K562 (cell line): ENCODE results near the gene BDNF. TPM values are rescaled to one million over a fixed set of nuclear protein-coding genes. Genes with fewer than 3 reads are reported as not detected.

Experiments used
- ATAC-seq: fragments of 200-7000 bp; cut with Tn5 transposase; 3 replicates; pipeline ENCODE4 v1.9.1; 2020; ENCODE audit warnings: moderate library complexity
- Bru-seq: library from RNA; stranded (reverse); fragments of 400-500 nt; gene quantifications from one replicate; lab custom pipeline; 2021; lab: Mats Ljungman, UMichigan
- BruChase-seq, 2 experiments: library from RNA; stranded (reverse); fragments of 400-500 nt; gene quantifications; one replicate each; lab custom pipeline; 2021; lab: Mats Ljungman, UMichigan
- BruUV-seq: library from RNA; stranded (reverse); fragments of 400-500 nt; replicated peaks from 2 replicates; lab custom pipeline; 2021; lab: Mats Ljungman, UMichigan
- CTCF ChIA-PET: fragments of 300-600 bp; formaldehyde crosslinking; extraction: SDS; loops from one replicate; lab custom pipeline; 2021; ENCODE audit warnings: low intra/inter-chr PET ratio; lab: Yijun Ruan, JAX
- POLR2A ChIA-PET: fragments of 300-600, 350-650 bp; sonication (Branson Sonifier 250); formaldehyde crosslinking; extraction: SDS; loops from one replicate; lab custom pipeline; 2021; ENCODE audit warnings: antibody characterized with exemption, inconsistent platforms; lab: Yijun Ruan, JAX
- DNase-seq, 4 experiments: peaks; one replicate each; pipeline versions ENCODE4 v3.0.0 to v3.0.0-alpha.2; 2011 to 2018; ENCODE audit warnings: low spot score in 3 of 4, mixed read lengths in 3 of 4; ENCODE audit errors: extremely low read depth in 1 of 4
- FAIRE-seq: peaks from 2 replicates; lab custom pipeline; 2011; peaks lifted over from hg19 to GRCh38; lab: Jason Lieb, UNC
- H2AFZ ChIP-seq: 2 replicates; pipeline ENCODE4 v1.6.0; 2011; ENCODE audit warnings: low read depth, low read length, control low read depth, inconsistent platforms
- H3K27ac ChIP-seq: fragments of 200-600 bp; 3 replicates; pipeline ENCODE4 v1.8.0; 2011; ENCODE audit warnings: low read depth, mild to moderate bottlenecking, control low read depth, inconsistent platforms, low read length, moderate library complexity, mixed read lengths; ENCODE audit errors: extremely low read depth
- H3K27me3 ChIP-seq, 2 experiments: fragments of 300-600 bp in 1 of 2; 2 replicates in 1 of 2; 3 replicates in 1 of 2; pipeline versions ENCODE4 v1.6.0 to v1.8.0; 2011; ENCODE audit warnings: inconsistent platforms in 2 of 2, low read length in 2 of 2, mild to moderate bottlenecking in 1 of 2, mixed read lengths in 1 of 2, moderate library complexity in 1 of 2; ENCODE audit not compliant: control insufficient read depth in 2 of 2, insufficient read depth in 2 of 2
- H3K36me3 ChIP-seq: fragments of 300-600 bp; 3 replicates; pipeline ENCODE4 v1.8.0; 2011; ENCODE audit warnings: mild to moderate bottlenecking, low read length, inconsistent platforms; ENCODE audit not compliant: control insufficient read depth, insufficient read depth
- H3K4me1 ChIP-seq, 2 experiments: fragments of 200-600 bp in 1 of 2; replicated peaks in 1 of 2; 2 replicates in 1 of 2; 3 replicates in 1 of 2; pipeline versions ENCODE4 v1.5.1 to v1.8.0; 2011; ENCODE audit warnings: inconsistent platforms in 2 of 2, low read length in 2 of 2, mild to moderate bottlenecking in 1 of 2, mixed read lengths in 1 of 2, moderate library complexity in 1 of 2; ENCODE audit not compliant: control insufficient read depth in 2 of 2, insufficient read depth in 2 of 2
- H3K4me2 ChIP-seq: 2 replicates; pipeline ENCODE4 v1.6.1; 2011; ENCODE audit warnings: low read length, control low read depth, inconsistent platforms, mixed read lengths; ENCODE audit not compliant: insufficient read depth
- H3K4me3 ChIP-seq: fragments of 200-600 bp; sonication (generic), shearing (Covaris generic); 2 replicates; pipeline ENCODE4 v1.5.1; 2016; ENCODE audit warnings: control low read depth, inconsistent platforms
- H3K79me2 ChIP-seq: fragments of 200-600 bp; 3 replicates; pipeline ENCODE4 v1.8.0; 2011; ENCODE audit warnings: low read length, inconsistent platforms; ENCODE audit not compliant: control insufficient read depth, insufficient read depth
- H3K9ac ChIP-seq, 2 experiments: 2 replicates each; pipeline versions ENCODE4 v1.6.0 to v1.6.1; 2011; ENCODE audit warnings: low read depth in 2 of 2, low read length in 2 of 2, control low read depth in 1 of 2, inconsistent platforms in 1 of 2, mild to moderate bottlenecking in 1 of 2, mixed read lengths in 1 of 2; ENCODE audit not compliant: insufficient read depth in 1 of 2
- H3K9me1 ChIP-seq: one replicate; pipeline ENCODE4 v1.6.0; 2011; ENCODE audit warnings: inconsistent platforms, mild to moderate bottlenecking, low read length, moderate library complexity; ENCODE audit not compliant: control insufficient read depth, insufficient read depth
- H3K9me3 ChIP-seq: replicated peaks from 2 replicates; pipeline ENCODE4 v1.5.1; 2011; ENCODE audit warnings: low read depth, low read length, inconsistent platforms; ENCODE audit not compliant: control insufficient read depth, insufficient read depth
- H4K20me1 ChIP-seq: replicated peaks from 2 replicates; pipeline ENCODE4 v1.6.1; 2011; ENCODE audit warnings: low read length, inconsistent platforms, mixed read lengths; ENCODE audit not compliant: control insufficient read depth, insufficient read depth
- AFF4 ChIP-seq: sonication (generic); formaldehyde crosslinking; IDR thresholded peaks from 2 replicates; pipeline ENCODE4 v1.8.0; 2023; ENCODE audit warnings: mild to moderate bottlenecking, missing genetic modification reagents
- CREBBP ChIP-seq: IDR thresholded peaks from one replicate; pipeline ENCODE4 v1.6.1; 2012; ENCODE audit warnings: low read depth, mild to moderate bottlenecking, control low read depth, inconsistent platforms, low read length
- ELF2 ChIP-seq: fragments of 250-450 bp; sonication (Bioruptor Pico); IDR thresholded peaks from 2 replicates; pipeline ENCODE4 v1.5.0; 2021; ENCODE audit warnings: mild to moderate bottlenecking
- PML ChIP-seq: IDR thresholded peaks from 2 replicates; pipeline ENCODE4 v1.6.1; 2012; ENCODE audit warnings: low read length, inconsistent platforms
- RCOR1 ChIP-seq, 2 experiments: IDR thresholded peaks; 2 replicates each; pipeline ENCODE4 v1.6.1; 2012; ENCODE audit warnings: low read depth in 2 of 2, low read length in 2 of 2, borderline replicate concordance in 1 of 2, improper control_type of control experiment in 1 of 2
- TEAD2 ChIP-seq: fragments of 450-650 bp; IDR thresholded peaks from 2 replicates; pipeline ENCODE4 v1.6.1; 2016; ENCODE audit warnings: missing genetic modification characterization, control low read depth, missing compliant biosample characterization
- ZNF354B ChIP-seq: fragments of 250-450 bp; sonication (Bioruptor Pico); IDR thresholded peaks from 2 replicates; pipeline ENCODE4 v1.4.0; 2020
- ZNF436 ChIP-seq: fragments of 250-450, 450-650 bp; sonication (Bioruptor Pico); formaldehyde crosslinking; IDR thresholded peaks from 2 replicates; pipeline ENCODE4 v1.7.0; 2020; ENCODE audit warnings: mild to moderate bottlenecking
- ZNF76 ChIP-seq: fragments of 250-450 bp; sonication (Bioruptor Pico); IDR thresholded peaks from 2 replicates; pipeline ENCODE4 v1.4.0; 2020; ENCODE audit warnings: mild to moderate bottlenecking, moderate library complexity, borderline replicate concordance
- WGBS: fragments of 100-300 bp; shearing (Covaris generic); methylation state at CpG from one replicate; pipeline ENCODE4 v1.1.6; 2016; ENCODE audit warnings: low coverage, mixed read lengths; ENCODE audit not compliant: insufficient coverage; ENCODE audit errors: missing lambda C conversion rate; 5-methylcytosine and 5-hydroxymethylcytosine counted together
- in situ Hi-C: fragments of 300-500 bp; cut with MboI; formaldehyde crosslinking; loops from 4 replicates; pipeline ENCODE4 v1.15.0; 2018; ENCODE audit warnings: inconsistent platforms, mixed read lengths
- intact Hi-C: fragments of 100-400 bp; cut with micrococcal nuclease; formaldehyde crosslinking; loops from 2 replicates; pipeline ENCODE4 v1.14.2; 2022
- long read RNA-seq, 3 experiments: library from polyadenylated mRNA in 2 of 3; library from RNA in 1 of 3; unstranded in 2 of 3; stranded (forward) in 1 of 3; transcript quantifications; one replicate each; pipeline ENCODE4 v2.0.0, GENCODE V29; 2019 to 2022
- polyA minus RNA-seq, 3 experiments: library from RNA; depleted of rRNA, polyadenylated mRNA; stranded (reverse); fragments of >200 nt; gene quantifications; 2 replicates each; pipeline ENCODE4 v1.2.3, GENCODE V29; 2011
- polyA plus RNA-seq, 8 experiments: library from polyadenylated mRNA; depleted of rRNA in 4 of 8; stranded (reverse) in 5 of 8; unstranded in 3 of 8; fragments of >200 nt; fragmentation: Nextera tagmentation in 2 of 8; fragmentation: Illumina TruSeq in 1 of 8; extraction: Ambion mirVana in 2 of 8; extraction: Trizol in 1 of 8; gene quantifications; 2 replicates each; pipeline versions ENCODE4 v1.2.1 to v1.2.3, GENCODE V29; 2011 to 2014; ENCODE audit warnings: inconsistent platforms in 1 of 8, missing spikeins in 1 of 8
- total RNA-seq, 7 experiments: library from RNA; depleted of rRNA in 6 of 7; stranded (reverse); fragments of >200 nt in 6 of 7; fragmentation: Illumina TruSeq in 2 of 7; extraction: Trizol in 2 of 7; gene quantifications; 2 replicates each; pipeline versions ENCODE4 v1.2.1 to v1.2.3, GENCODE V29; 2011 to 2021; ENCODE audit warnings: low replicate concordance in 1 of 7
- TF ChIP-seq, protein P1 (sequence below): sonication (generic); formaldehyde crosslinking; IDR thresholded peaks from 2 replicates; pipeline ENCODE4 v1.8.0; 2022; ENCODE audit warnings: missing genetic modification reagents, mild to moderate bottlenecking, moderate library complexity, borderline replicate concordance

Gene BDNF
- not detected in 2 replicates for total RNA-seq (2011; cell fraction: chromatin; rRNA removed; ENCODE audit: low replicate concordance)
- not detected in 2 replicates for total RNA-seq (2011; cell fraction: nucleolus; rRNA removed)
- total RNA-seq (2011; cell fraction: nucleoplasm; rRNA removed), result not detected in 2 replicates
- total RNA-seq (2014; rRNA removed) (not detected in 2 replicates), total RNA-seq (2014; rRNA removed; fragmentation: Illumina TruSeq; extraction: Trizol) (not detected in 2 replicates), total RNA-seq (2015; rRNA removed; fragmentation: Illumina TruSeq; extraction: Trizol) (not detected in 2 replicates), total RNA-seq (2021) (0.04 and 0.07 TPM in 2 replicates), polyA plus RNA-seq (2011; rRNA removed) (not detected in 2 replicates), polyA plus RNA-seq (2014; fragmentation: Illumina TruSeq; extraction: Trizol) (not detected in 2 replicates), polyA plus RNA-seq (2014; fragmentation: Nextera tagmentation; extraction: Ambion mirVana) (not detected), polyA plus RNA-seq (2014; rRNA removed) (not detected in 2 replicates), polyA minus RNA-seq (2011; rRNA and poly(A)+ RNA removed) (not detected in 2 replicates), Bru-seq, nascent RNA (percentile 11 among the genes with signal in this experiment), BruChase-seq, experiment 1, labeled RNA remaining after a 2-hour chase (percentile 14 among the genes with signal in this experiment), BruChase-seq, experiment 2, labeled RNA remaining after a 6-hour chase (percentile 2 among the genes with signal in this experiment)
- not detected in 2 replicates for polyA plus RNA-seq (2011; cell fraction: cytosol; rRNA removed)
- not detected in 2 replicates for polyA plus RNA-seq (2011; cell fraction: nucleus; rRNA removed)
- not detected in 2 replicates for polyA plus RNA-seq (2012)
- not detected in 2 replicates for polyA minus RNA-seq (2011; cell fraction: cytosol; rRNA and poly(A)+ RNA removed)
- not detected in 2 replicates for polyA minus RNA-seq (2011; cell fraction: nucleus; rRNA and poly(A)+ RNA removed)
- long read RNA-seq, experiment 1, result 0 reads
- long read RNA-seq, experiment 2, result 0 reads
- long read RNA-seq, experiment 3, result 0 reads

- Histone ChIP-seq H3K4me2 (no peak within 1 kb of the TSS), H3K9ac (no peak within 1 kb of the TSS), H3K9me1 (no peaks in the 10 kb centered on the region), H3K27me3 (peaks cover 0 to 5% of the 10 kb centered on the region in 2 experiments; a peak in 1 of 5 replicates), H4K20me1 (no peaks in the 10 kb centered on the region), H2AFZ (no peak within 1 kb of the TSS), H3K4me3 (no peak within 1 kb of the TSS), H3K79me2 (no peaks in the 10 kb centered on the region), H3K4me1 (peaks cover 0 to 4% of the 10 kb centered on the region in 2 experiments; a peak in 2 of 5 replicates), H3K36me3 (no peaks in the 10 kb centered on the region), H3K27ac (no peak within 1 kb of the TSS), H3K9me3 (no peaks in the 10 kb centered on the region)
- ATAC-seq, result no peak
- no TSS peak for BruUV-seq
- WGBS, result 5% methylated on average over 28 of the region's 92 CpGs
- intact Hi-C loops (no loop called here), in situ Hi-C loops (no loop called here)
- ChIA-PET CTCF (no interaction called here), POLR2A (interaction anchor here (0.6 kb wide), 1 partner anchor 20 kb away, joined by 3 read pairs; no protein-coding TSS in a partner anchor)
- no peak for DNase-seq
- FAIRE-seq, result no peak
- no peak for TF ChIP-seq TEAD2
- no peak for TF ChIP-seq CREBBP
- TF ChIP-seq ZNF354B (CRISPR knock-in tag), result no peak
- no peak for TF ChIP-seq RCOR1 (IDR thresholded peaks at IDR 0.05; ENCODE audit: borderline replicate concordance in 1 of 2, low read depth in 2 of 2, low read length in 2 of 2)
- TF ChIP-seq ZNF76 (CRISPR knock-in tag), result no peak
- TF ChIP-seq AFF4 (CRISPR knock-in tag), result no peak
- TF ChIP-seq ZNF436 (CRISPR knock-in tag), result no peak
- TF ChIP-seq PML, result no peak
- TF ChIP-seq, protein P1, sequence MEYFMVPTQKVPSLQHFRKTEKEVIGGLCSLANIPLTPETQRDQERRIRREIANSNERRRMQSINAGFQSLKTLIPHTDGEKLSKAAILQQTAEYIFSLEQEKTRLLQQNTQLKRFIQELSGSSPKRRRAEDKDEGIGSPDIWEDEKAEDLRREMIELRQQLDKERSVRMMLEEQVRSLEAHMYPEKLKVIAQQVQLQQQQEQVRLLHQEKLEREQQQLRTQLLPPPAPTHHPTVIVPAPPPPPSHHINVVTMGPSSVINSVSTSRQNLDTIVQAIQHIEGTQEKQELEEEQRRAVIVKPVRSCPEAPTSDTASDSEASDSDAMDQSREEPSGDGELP, result no peak
- no peak for TF ChIP-seq ELF2 (CRISPR knock-in tag)
Observed at GRCh38 chr11:27700351-27701301, at the start of gene BDNF. BDNF (minus strand) TSS chr11:27700455; CDS start chr11:27658564, 41,891 bp downstream.
